H1 (cell line): ENCODE results near the gene STX5. TPM values are rescaled to one million over a fixed set of nuclear protein-coding genes. Genes with fewer than 3 reads are reported as not detected.

Experiments used
- CTCF ChIA-PET: fragments of 300-600 bp; sonication (Branson Sonifier 250); formaldehyde crosslinking; loops from one replicate; lab custom pipeline; 2021; ENCODE audit not compliant: partially characterized antibody; lab: Charles Lee
- POLR2A ChIA-PET: fragments of 300-600 bp; sonication (Branson Sonifier 250); formaldehyde crosslinking; loops from one replicate; lab custom pipeline; 2021; ENCODE audit warnings: inconsistent platforms; ENCODE audit not compliant: partially characterized antibody; lab: Charles Lee
- DNase-seq, 2 experiments: peaks; one replicate each; pipeline versions ENCODE4 v3.0.0 to v3.0.0-alpha.2; 2010 to 2022; ENCODE audit warnings: low spot score in 2 of 2, low read depth in 1 of 2, mixed read lengths in 1 of 2
- FAIRE-seq: peaks from 2 replicates; lab custom pipeline; 2011; peaks lifted over from hg19 to GRCh38; lab: Jason Lieb, UNC
- H2AFZ ChIP-seq: 2 replicates; pipeline ENCODE4 v1.8.1; 2012; ENCODE audit warnings: low read length, inconsistent platforms
- H2AK5ac ChIP-seq: 2 replicates; pipeline ENCODE4 v1.6.1; 2013; ENCODE audit warnings: low read depth, low read length
- H2BK120ac ChIP-seq: replicated peaks from 2 replicates; pipeline ENCODE3; 2013; ENCODE audit warnings: low read depth, low read length, inconsistent platforms
- H2BK12ac ChIP-seq: 2 replicates; pipeline ENCODE4 v1.6.1; 2013; ENCODE audit warnings: low read depth, low read length
- H2BK15ac ChIP-seq: 2 replicates; pipeline ENCODE4 v1.6.1; 2013; ENCODE audit warnings: low read length
- H2BK20ac ChIP-seq: 2 replicates; pipeline ENCODE4 v1.6.1; 2013; ENCODE audit warnings: low read length
- H2BK5ac ChIP-seq: 2 replicates; pipeline ENCODE4 v1.6.1; 2013; ENCODE audit warnings: low read depth, low read length
- H3K14ac ChIP-seq: 2 replicates; pipeline ENCODE4 v1.6.1; 2013; ENCODE audit warnings: inconsistent platforms; ENCODE audit not compliant: insufficient read length
- H3K18ac ChIP-seq: 2 replicates; pipeline ENCODE4 v1.6.1; 2013; ENCODE audit warnings: low read length; ENCODE audit errors: extremely low read depth
- H3K23ac ChIP-seq: 2 replicates; pipeline ENCODE4 v1.6.1; 2013; ENCODE audit warnings: inconsistent platforms; ENCODE audit not compliant: insufficient read length
- H3K23me2 ChIP-seq: 2 replicates; pipeline ENCODE4 v1.6.1; 2013; ENCODE audit warnings: low read depth, low read length
- H3K27ac ChIP-seq: 2 replicates; pipeline ENCODE4 v1.6.1; 2011; ENCODE audit warnings: low read depth, low read length, inconsistent platforms
- H3K27me3 ChIP-seq, 4 experiments: replicated peaks in 1 of 4; 1 replicate in 1 of 4; 2 replicates in 3 of 4; pipeline versions ENCODE4 v1.6.1 to v1.8.1; 2011 to 2013; ENCODE audit warnings: low read length in 3 of 4, mild to moderate bottlenecking in 3 of 4, inconsistent platforms in 2 of 4, mixed read lengths in 2 of 4, moderate library complexity in 1 of 4; ENCODE audit not compliant: control insufficient read depth in 3 of 4, insufficient read depth in 3 of 4; ENCODE audit errors: extremely low read depth in 1 of 4
- H3K36me3 ChIP-seq, 4 experiments: 2 replicates each; pipeline versions ENCODE4 v1.6.1 to v1.8.1; 2011 to 2013; ENCODE audit warnings: mild to moderate bottlenecking in 4 of 4, low read length in 3 of 4, moderate library complexity in 2 of 4, control low read depth in 1 of 4, inconsistent platforms in 1 of 4; ENCODE audit not compliant: insufficient read depth in 4 of 4, control insufficient read depth in 2 of 4
- H3K4ac ChIP-seq: replicated peaks from 2 replicates; pipeline ENCODE3; 2013; ENCODE audit warnings: low read length, low read depth, mixed read lengths, inconsistent platforms; ENCODE audit not compliant: insufficient read length
- H3K4me1 ChIP-seq, 4 experiments: replicated peaks in 1 of 4; 1 replicate in 1 of 4; 2 replicates in 3 of 4; pipeline versions ENCODE4 v1.6.1 to v1.8.1; 2011 to 2013; ENCODE audit warnings: low read length in 3 of 4, inconsistent platforms in 2 of 4, mixed read lengths in 1 of 4; ENCODE audit not compliant: insufficient read depth in 4 of 4, control insufficient read depth in 3 of 4
- H3K4me2 ChIP-seq, 2 experiments: 2 replicates each; pipeline versions ENCODE4 v1.6.1 to v1.8.1; 2011 to 2013; ENCODE audit warnings: low read depth in 2 of 2, low read length in 2 of 2, control low read depth in 1 of 2, inconsistent platforms in 1 of 2, mild to moderate bottlenecking in 1 of 2; ENCODE audit not compliant: insufficient read depth in 1 of 2
- H3K4me3 ChIP-seq, 4 experiments: fragments of 200-600, 300-600 bp in 1 of 4; sonication (generic), shearing (Covaris generic), sonication (Bioruptor Twin) in 1 of 4; 2 replicates each; pipeline versions ENCODE4 v1.5.1 to v1.8.1; 2011 to 2016; ENCODE audit warnings: low read length in 4 of 4, low read depth in 3 of 4, control low read depth in 2 of 4, inconsistent platforms in 2 of 4, mild to moderate bottlenecking in 2 of 4, mixed read lengths in 1 of 4, moderate library complexity in 1 of 4; ENCODE audit not compliant: insufficient read depth in 2 of 4; ENCODE audit errors: extremely low read depth in 1 of 4
- H3K56ac ChIP-seq: replicated peaks from 2 replicates; pipeline ENCODE3; 2013; ENCODE audit warnings: low read depth, mild to moderate bottlenecking, mixed read lengths, low read length, inconsistent platforms; ENCODE audit not compliant: insufficient read length
- H3K79me1 ChIP-seq: 2 replicates; pipeline ENCODE4 v1.6.1; 2013; ENCODE audit warnings: low read depth, low read length, control low read depth
- H3K79me2 ChIP-seq, 2 experiments: 2 replicates each; pipeline versions ENCODE4 v1.6.1 to v1.8.1; 2012 to 2013; ENCODE audit warnings: low read length in 2 of 2, mild to moderate bottlenecking in 2 of 2, inconsistent platforms in 1 of 2; ENCODE audit not compliant: insufficient read depth in 2 of 2, control insufficient read depth in 1 of 2
- H3K9ac ChIP-seq, 4 experiments: replicated peaks in 1 of 4; 1 replicate in 1 of 4; 2 replicates in 3 of 4; pipeline versions ENCODE4 v1.6.1 to v1.8.1; 2011 to 2013; ENCODE audit warnings: low read depth in 3 of 4, low read length in 3 of 4, control low read depth in 2 of 4, mild to moderate bottlenecking in 2 of 4, moderate library complexity in 2 of 4, inconsistent platforms in 1 of 4; ENCODE audit errors: extremely low read depth in 1 of 4
- H3K9me3 ChIP-seq, 2 experiments: 2 replicates each; pipeline versions ENCODE4 v1.6.1 to v1.8.1; 2012 to 2013; ENCODE audit warnings: mild to moderate bottlenecking in 2 of 2, moderate library complexity in 2 of 2, control low read depth in 1 of 2, inconsistent platforms in 1 of 2, low read depth in 1 of 2, low read length in 1 of 2, mixed read lengths in 1 of 2; ENCODE audit not compliant: insufficient read depth in 2 of 2
- H4K20me1 ChIP-seq, 2 experiments: replicated peaks in 1 of 2; 2 replicates each; pipeline versions ENCODE3 to v1.8.1; 2011 to 2013; ENCODE audit warnings: inconsistent platforms in 2 of 2, low read length in 2 of 2, mild to moderate bottlenecking in 1 of 2; ENCODE audit not compliant: insufficient read depth in 2 of 2, control insufficient read depth in 1 of 2
- H4K5ac ChIP-seq: 2 replicates; pipeline ENCODE4 v1.6.1; 2013; ENCODE audit warnings: low read length, low read depth, mixed read lengths, inconsistent platforms; ENCODE audit not compliant: insufficient read length
- H4K8ac ChIP-seq: 2 replicates; pipeline ENCODE4 v1.8.0; 2013; ENCODE audit warnings: mild to moderate bottlenecking, moderate library complexity, low read length, inconsistent platforms; ENCODE audit not compliant: insufficient read depth; ENCODE audit errors: extremely low read depth
- H4K91ac ChIP-seq: replicated peaks from 2 replicates; pipeline ENCODE3; 2013; ENCODE audit warnings: low read length, mixed read lengths, inconsistent platforms; ENCODE audit not compliant: insufficient read length
- POLR2A ChIP-seq, 2 experiments: IDR thresholded peaks; 1 replicate in 1 of 2; 2 replicates in 1 of 2; pipeline ENCODE4 v1.6.1; 2011; ENCODE audit warnings: low read depth in 2 of 2, low read length in 2 of 2, mild to moderate bottlenecking in 2 of 2; ENCODE audit errors: control extremely low read depth in 1 of 2
- RNF2 ChIP-seq: fragments of 200-900, 300-1000 bp; sonication (generic); IDR thresholded peaks from 2 replicates; pipeline ENCODE4 v1.7.1; 2016; ENCODE audit warnings: borderline replicate concordance, low read depth, mild to moderate bottlenecking, antibody characterized with exemption, low read length; ENCODE audit not compliant: poor library complexity, severe bottlenecking; ENCODE audit errors: missing control alignments
- WGBS, 2 experiments: shearing (Covaris generic) in 1 of 2; methylation state at CpG; one replicate each; pipeline versions ENCODE4 v1.1.6 to v1.1.7; 2013 to 2015; ENCODE audit warnings: low lambda C conversion rate in 2 of 2, mixed read lengths in 2 of 2, inconsistent platforms in 1 of 2, low coverage in 1 of 2, missing lambda C conversion rate in 1 of 2; ENCODE audit not compliant: insufficient replicate concordance in 2 of 2, insufficient coverage in 1 of 2, insufficient read length in 1 of 2; ENCODE audit errors: extremely low coverage in 1 of 2, missing lambda C conversion rate in 1 of 2; 5-methylcytosine and 5-hydroxymethylcytosine counted together
- polyA plus RNA-seq, 7 experiments: library from polyadenylated mRNA; depleted of rRNA in 3 of 7; stranded (reverse) in 5 of 7; unstranded in 2 of 7; fragments of >200 nt in 5 of 7; fragments of 200-250 nt in 2 of 7; gene quantifications; 1 replicate in 5 of 7; 2 replicates in 1 of 7; 4 replicates in 1 of 7; pipeline versions ENCODE4 v1.2.1 to v1.2.3, GENCODE V29; 2011 to 2013; ENCODE audit warnings: missing spikeins in 2 of 7, mixed read lengths in 2 of 7
- total RNA-seq: library from RNA; stranded (reverse); fragmentation: NEBNext Ultra II Directional; extraction: Animal tissue kit (Norgen Biotek cat#: 25700); gene quantifications from 2 replicates; pipeline ENCODE4 v1.2.1, GENCODE V29; 2021

Gene STX5
- total and polyA plus RNA-seq, 2 of the 8 experiments (the other 6 are each of a cell fraction or from before 2014, with no cell fraction given), result 24.2 to 28.5 TPM

GRCh38 chr11:62835336-62835735 is 3.5 kb upstream of the STX5 start:
- H3K4me3 ChIP-seq, result no peak overlapping the region
- H3K14ac ChIP-seq, result no peak overlapping the region
- H2AFZ ChIP-seq, result no peak overlapping the region
- H3K79me1 ChIP-seq, result peaks cover 7% of the 10 kb centered on the region; the same call in 1 of the 2 replicates
- no peak overlapping the region for H2BK15ac ChIP-seq
- H2BK5ac ChIP-seq, result no peak overlapping the region
- H4K5ac ChIP-seq, result no peak overlapping the region
- H4K8ac ChIP-seq, result no peak overlapping the region
- DNase-seq, result no peak
- H3K79me2 ChIP-seq, result peaks cover 3 to 31% of the 10 kb centered on the region in 2 experiments; a peak in 3 of 4 replicates
- TF ChIP-seq RNF2, result no peak
- TF ChIP-seq POLR2A (IDR thresholded peaks at IDR 0.05; ENCODE audit: control extremely low read depth in 1 of 2, low read depth in 2 of 2, low read length in 2 of 2), result peak in 1 of 2 experiments; percentile 45; a peak in 1 of 3 replicates
- TF ChIP-seq, all 59 proteins: peak for 1
- Histone ChIP-seq H3K4me2 (no peak overlapping the region), H2BK12ac (no peak overlapping the region), H4K20me1 (peaks cover 3 to 13% of the 10 kb centered on the region in 2 experiments), H3K36me3 (peaks cover 21 to 37% (median 30%) of the 10 kb centered on the region in 4 experiments), H3K9me3 (no peaks in the 10 kb centered on the region), H2BK120ac (no peak overlapping the region), H3K9ac (no peak overlapping the region), H3K23ac (no peak overlapping the region), H2AK5ac (no peak overlapping the region), H3K4me1 (peaks cover 0 to 14% (median 2%) of the 10 kb centered on the region in 4 experiments; a peak in 2 of 7 replicates), H4K91ac (no peak overlapping the region), H3K4ac (no peak overlapping the region), H3K23me2 (peaks cover 16% of the 10 kb centered on the region), H3K27ac (no peak overlapping the region), H3K27me3 (no peaks in the 10 kb centered on the region), H3K56ac (no peak overlapping the region), H2BK20ac (no peak overlapping the region), H3K18ac (no peak overlapping the region)
- 93% methylated on average over 8 of the region's 8 CpGs; no CpG with 5 or more reads in 1 of the 2 experiments for WGBS, 2 experiments
- FAIRE-seq, result no peak
- ChIA-PET CTCF (interaction anchor here (1.3 to 3.2 kb wide), 3 partner anchors 28 to 49 kb away, joined by 3 to 12 read pairs (median 6); no protein-coding TSS in a partner anchor), POLR2A (interaction anchor here (1.0 to 13.8 kb wide), 13 partner anchors 11 to 100 kb away, joined by 3 to 398 read pairs (median 5); partner anchors contain the start of genes NXF1, SLC3A2 and ZBTB3)
